GM18861 (cell line): ENCODE results near the gene AGTR1.

Source experiments
- ATAC-seq: cut with Tn5 transposase; IDR thresholded peaks from one replicate; pipeline ENCODE4 v1.9.1; 2021; ENCODE audit not compliant: unreplicated experiment

The AGTR1 gene

GRCh38 chr3:148697306-148698189 lies at the start of gene AGTR1:
Gene AGTR1 (plus strand): TSS chr3:148697903. CDS start chr3:148741036, 43,133 bp downstream.
- ATAC-seq, result no peak

GRCh38 chr3:148648685-148649352 lies 48.9 kb upstream of the AGTR1 start:
- no peak for ATAC-seq

GRCh38 chr3:148651549-148651948 lies 46.2 kb upstream of the AGTR1 start:
- no peak for ATAC-seq

GRCh38 chr3:148654433-148654832 lies 43.3 kb upstream of the AGTR1 start:
- no peak for ATAC-seq

GRCh38 chr3:148657470-148657869 lies 40.2 kb upstream of the AGTR1 start:
- ATAC-seq, result no peak

- no peak for ATAC-seq
Observed at GRCh38 chr3:148659512-148659911, 38.2 kb upstream of the AGTR1 start.

GRCh38 chr3:148680289-148680688 lies 17.4 kb upstream of the AGTR1 start:
- no peak for ATAC-seq

- no peak for ATAC-seq
Observed at GRCh38 chr3:148681080-148681479, 16.6 kb upstream of the AGTR1 start.

GRCh38 chr3:148682997-148683396 lies 14.7 kb upstream of the AGTR1 start:
- no peak for ATAC-seq

- no peak for ATAC-seq
Observed at GRCh38 chr3:148694116-148694515, 3.6 kb upstream of the AGTR1 start.

- ATAC-seq, result no peak
Observed at GRCh38 chr3:148698190-148698810, 597 bp downstream of the AGTR1 start.

- ATAC-seq, result no peak
Observed at GRCh38 chr3:148705314-148705713, 7.6 kb downstream of the AGTR1 start.

- ATAC-seq, result no peak
Observed at GRCh38 chr3:148707601-148708380, 10.1 kb downstream of the AGTR1 start.

GRCh38 chr3:148708409-148708808 lies 10.7 kb downstream of the AGTR1 start:
- ATAC-seq, result no peak

- no peak for ATAC-seq
Observed at GRCh38 chr3:148709560-148710253, 12.0 kb downstream of the AGTR1 start.

GRCh38 chr3:148710665-148711064 lies 13.0 kb downstream of the AGTR1 start:
- no peak for ATAC-seq

- ATAC-seq, result no peak
Observed at GRCh38 chr3:148711981-148712666, 14.4 kb downstream of the AGTR1 start.

GRCh38 chr3:148714521-148714920 lies 16.8 kb downstream of the AGTR1 start:
- no peak for ATAC-seq

GRCh38 chr3:148716657-148717056 lies 19.0 kb downstream of the AGTR1 start:
- ATAC-seq, result no peak
